HG03064 (cell line): ENCODE results near the gene CFAP61.
A peak's percentile ranks its signal among the peaks of the same experiment; 100 is the strongest.
"Not testable (repeated sequence)": the region's sequence is repeated elsewhere in the genome, so short reads cannot be mapped to it uniquely, and the experiment has no call there.

Experiments used
- ATAC-seq: cut with Tn5 transposase; IDR thresholded peaks from one replicate; pipeline ENCODE4 v1.9.1; 2021; ENCODE audit warnings: low read depth; ENCODE audit not compliant: unreplicated experiment

CFAP61 gene

GRCh38 chr20:20312562-20312961 lies 260.2 kb downstream of the CFAP61 start:
- ATAC-seq: no peak

- ATAC-seq: peak; percentile 94
Observed at GRCh38 chr20:20317195-20317594, 264.9 kb downstream of the CFAP61 start.

- peak; percentile 8 for ATAC-seq
Observed at GRCh38 chr20:20317621-20318364, 265.5 kb downstream of the CFAP61 start.

- ATAC-seq: no peak
Observed at GRCh38 chr20:20318365-20319161, 266.2 kb downstream of the CFAP61 start.

GRCh38 chr20:20321134-20321533 lies 268.8 kb downstream of the CFAP61 start:
- no peak for ATAC-seq

GRCh38 chr20:20321917-20322316 lies 269.6 kb downstream of the CFAP61 start:
- ATAC-seq: no peak

DNA sequence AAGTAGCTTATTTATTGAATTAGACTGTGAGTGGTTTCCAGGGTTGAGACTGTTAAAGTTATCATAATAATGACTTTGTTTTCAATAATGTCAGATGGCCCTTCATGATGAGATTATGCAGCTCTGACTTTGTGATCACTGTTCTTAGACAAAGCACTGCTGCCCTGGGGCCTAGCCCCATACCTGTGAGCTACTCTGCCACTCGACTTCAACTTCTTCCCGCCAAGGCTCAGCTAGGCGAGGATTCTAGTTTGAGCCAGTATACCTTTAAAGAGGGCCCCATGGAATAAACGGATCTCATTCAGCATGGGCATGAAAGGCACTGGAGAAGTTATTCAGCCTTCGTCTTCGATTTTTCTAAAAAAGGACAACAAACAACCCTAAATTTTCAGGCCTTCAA lies 270.6 kb downstream of the CFAP61 start:
- no peak for ATAC-seq

- ATAC-seq: no peak
Observed at GRCh38 chr20:20327746-20328145, 275.4 kb downstream of the CFAP61 start.

GRCh38 chr20:20329564-20329963 lies 277.2 kb downstream of the CFAP61 start:
- no peak for ATAC-seq

DNA sequence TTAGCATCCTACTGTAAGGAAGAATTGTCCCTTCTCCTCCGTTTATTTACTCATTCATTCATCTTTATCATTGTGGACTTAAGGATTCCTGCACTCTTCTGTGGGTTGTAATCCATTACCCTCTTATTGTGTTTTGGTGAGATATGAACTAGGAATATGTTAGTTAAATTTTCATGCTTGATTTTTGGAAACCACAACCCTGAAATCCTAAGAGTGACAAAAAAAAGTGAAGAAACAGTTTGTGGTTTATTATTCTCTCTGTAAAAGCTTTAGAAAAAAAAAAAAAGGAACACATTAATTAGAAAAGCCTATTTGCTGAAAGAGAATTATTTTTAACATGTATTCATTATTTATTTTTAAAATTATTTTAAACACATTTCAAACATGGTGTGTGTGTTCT lies 278.8 kb downstream of the CFAP61 start:
- ATAC-seq: no peak

DNA sequence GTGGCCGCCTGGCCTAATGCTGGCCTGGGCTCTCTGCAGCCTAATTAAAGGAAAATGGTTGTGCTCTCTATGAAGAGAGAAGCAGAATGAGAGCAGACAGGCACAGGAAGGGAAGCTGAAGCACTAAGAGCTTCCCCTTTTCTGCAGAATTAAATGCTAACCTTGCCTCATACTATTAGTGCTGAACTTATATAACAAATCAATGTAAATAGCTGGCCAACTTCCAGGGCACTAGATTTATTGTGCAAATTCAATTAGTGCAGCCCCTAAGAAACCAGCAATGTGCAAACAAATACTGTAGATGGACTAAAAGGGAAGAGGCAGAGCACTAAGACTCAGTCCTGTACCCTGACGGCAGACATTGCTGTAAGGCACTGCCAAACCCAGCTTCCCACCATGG lies 279.5 kb downstream of the CFAP61 start:
- ATAC-seq: no peak

DNA sequence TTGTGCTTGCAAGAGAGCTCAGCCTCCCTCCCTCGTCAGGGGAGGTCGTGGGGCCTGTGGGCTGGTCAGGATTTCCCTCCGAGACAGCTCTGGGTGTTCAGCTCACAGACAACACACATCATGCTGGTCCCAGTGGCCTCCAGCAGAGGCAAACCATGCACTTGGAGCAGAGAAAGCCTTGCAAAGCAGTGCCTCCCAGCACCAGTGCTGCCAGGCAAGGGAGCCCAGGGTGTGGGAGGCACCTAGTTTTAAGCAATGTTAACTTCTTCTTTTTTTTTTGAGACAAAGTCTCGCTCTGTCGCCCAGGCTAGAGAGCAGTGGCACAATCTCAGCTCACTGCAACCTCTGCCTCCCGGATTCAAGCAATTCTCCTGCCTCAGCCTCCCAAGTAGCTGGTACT lies 281.5 kb downstream of the CFAP61 start:
- ATAC-seq: peak; percentile 33

- peak; percentile 87 for ATAC-seq
Observed at GRCh38 chr20:20334489-20334888, 282.2 kb downstream of the CFAP61 start.

DNA sequence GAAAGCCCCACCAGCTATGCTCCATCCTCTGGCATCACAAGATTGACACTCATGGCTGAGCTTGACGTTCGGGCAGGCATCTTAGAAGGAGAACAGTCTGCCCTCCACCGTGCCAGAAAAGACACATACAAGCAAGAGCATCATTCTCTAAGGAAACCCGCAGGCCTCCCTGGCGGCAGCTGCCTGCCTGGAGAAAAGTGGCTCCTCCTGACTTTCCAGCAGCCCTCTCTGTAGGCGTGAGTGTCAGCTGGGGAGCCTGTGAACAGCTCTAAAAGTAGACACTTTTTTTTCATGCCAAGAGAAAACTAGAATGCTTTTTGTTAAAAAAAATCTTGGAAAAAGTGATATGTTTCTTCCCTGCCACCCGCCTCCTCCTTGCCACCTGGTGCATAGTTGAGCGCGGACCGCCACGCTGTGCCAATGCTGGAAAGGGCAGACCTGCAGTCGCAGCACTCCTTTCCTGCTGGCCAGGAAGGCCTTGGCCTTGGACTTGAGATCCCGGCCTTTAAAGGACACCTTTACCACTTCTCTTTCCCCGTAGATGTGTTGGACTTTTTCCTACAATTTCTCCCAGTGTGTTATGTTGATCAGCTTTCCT lies 285.9 kb downstream of the CFAP61 start:
- no peak for ATAC-seq

DNA sequence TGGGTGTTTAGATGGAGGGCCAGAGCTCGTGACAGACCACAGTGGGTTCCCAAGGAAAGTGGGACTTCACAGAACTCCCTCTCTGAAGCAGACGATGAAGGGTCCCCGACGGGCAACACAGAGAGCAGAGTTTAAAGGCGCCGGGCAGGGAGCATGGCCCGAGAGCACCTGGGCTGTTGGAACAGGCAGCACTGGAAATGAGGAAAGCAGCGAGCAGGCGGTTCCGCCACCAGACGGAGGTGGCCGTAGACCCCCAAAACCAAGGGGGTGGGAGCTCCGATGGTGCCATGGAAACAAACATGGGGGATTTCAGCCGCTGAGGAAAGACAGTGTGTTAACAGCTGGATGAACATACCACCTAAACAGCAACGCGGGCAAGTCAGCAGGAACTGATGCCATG lies 288.1 kb downstream of the CFAP61 start:
- no peak for ATAC-seq

DNA sequence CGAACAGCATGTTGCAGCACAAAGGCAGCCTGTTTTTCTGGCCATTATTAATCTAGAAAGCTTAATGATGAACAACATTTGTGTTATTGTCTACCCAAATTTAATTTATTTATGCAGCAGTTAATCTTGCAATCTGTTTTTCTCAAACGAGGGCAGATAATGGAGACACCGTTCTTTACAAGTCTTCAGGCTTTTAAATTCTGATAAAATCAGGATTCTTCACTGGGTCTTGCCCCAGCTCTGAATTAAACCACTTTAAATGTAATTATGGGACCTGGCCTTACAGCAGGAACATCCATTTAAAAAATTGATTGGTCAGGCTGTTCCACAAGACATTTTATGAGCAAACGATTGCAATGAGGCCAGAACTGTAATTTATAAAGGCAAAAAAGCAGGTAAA lies 289.0 kb downstream of the CFAP61 start:
- no peak for ATAC-seq

DNA sequence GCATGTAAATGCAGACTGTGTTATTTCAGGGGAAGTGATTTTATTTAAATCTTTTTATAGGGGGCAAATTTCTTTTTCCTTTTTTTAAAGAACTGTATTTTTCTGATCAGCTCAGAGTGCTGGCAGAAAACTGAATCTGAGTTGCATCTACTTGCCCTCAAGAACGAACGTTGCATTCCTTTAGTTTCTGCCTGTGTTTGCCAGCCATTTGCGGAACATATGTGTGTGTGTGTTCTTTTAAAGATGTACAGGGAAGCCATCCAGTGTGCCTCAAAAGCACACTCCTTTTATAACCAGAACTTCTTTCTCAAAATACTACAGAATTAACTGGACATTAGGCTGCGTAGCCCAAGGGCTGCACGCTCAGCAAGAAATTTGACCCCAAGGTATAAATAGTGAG lies 289.7 kb downstream of the CFAP61 start:
- ATAC-seq: no peak

- no peak for ATAC-seq
Observed at GRCh38 chr20:20343932-20344331, 291.6 kb downstream of the CFAP61 start.

DNA sequence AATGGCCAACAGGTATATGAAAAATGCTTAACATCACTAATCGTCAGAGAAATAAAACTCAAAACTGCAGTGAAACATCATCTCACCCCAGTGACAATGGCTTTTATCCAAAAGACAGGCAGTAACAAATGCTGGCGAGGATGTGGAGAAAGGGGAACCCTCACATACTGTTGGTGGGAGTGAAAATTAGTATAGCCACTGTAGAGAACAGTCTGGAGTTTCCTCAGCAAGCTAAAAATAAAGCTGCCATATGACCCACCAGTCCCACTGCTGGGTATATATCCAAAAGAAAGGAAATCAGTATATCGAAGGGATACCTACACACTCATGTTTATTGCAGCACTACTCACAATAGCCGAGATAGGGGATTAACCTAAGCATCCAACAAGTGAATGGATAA lies 292.1 kb downstream of the CFAP61 start:
- ATAC-seq: no peak

DNA sequence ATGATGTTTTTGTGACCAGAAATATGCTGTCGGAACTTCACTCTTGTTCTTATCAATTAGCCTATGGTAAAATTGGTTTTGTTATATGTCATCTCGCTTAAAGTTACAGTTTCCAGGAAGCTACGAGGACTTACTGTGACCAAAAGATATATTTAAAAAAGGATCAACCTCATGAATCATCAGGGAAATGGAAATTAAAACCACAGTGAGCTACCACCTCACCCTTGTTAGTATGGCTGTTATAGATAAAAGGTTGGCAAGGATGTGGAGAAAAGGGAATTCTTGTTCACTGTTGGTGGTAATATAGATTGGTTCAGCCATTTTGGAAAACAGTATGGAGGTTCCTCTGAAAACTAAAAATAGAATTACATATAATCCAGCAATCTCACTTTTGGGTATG lies 301.2 kb downstream of the CFAP61 start:
- no peak for ATAC-seq

GRCh38 chr20:20355503-20355902 lies 303.2 kb downstream of the CFAP61 start:
- ATAC-seq: not testable (repeated sequence)

GRCh38 chr20:20358801-20359200 lies 306.5 kb downstream of the CFAP61 start:
- no peak for ATAC-seq
